IMR-90 (cell line): ENCODE data around the gene CCL11. TPM values are rescaled to one million over a fixed set of nuclear protein-coding genes. Genes with fewer than 3 reads are reported as not detected.

Source experiments
- ATAC-seq: fragments of 200-7000 bp; cut with Tn5 transposase; 2 replicates; pipeline ENCODE4 v1.9.1; 2020; ENCODE audit warnings: low read depth, mild to moderate bottlenecking, moderate library complexity
- BruUV-seq: library from RNA; stranded (reverse); fragments of 400-500 nt; replicated peaks from 2 replicates; lab custom pipeline; 2021; lab: Mats Ljungman, UMichigan
- CTCF ChIA-PET: fragments of 300-600 bp; formaldehyde crosslinking; extraction: SDS; loops from one replicate; lab custom pipeline; 2021; ENCODE audit warnings: antibody characterized with exemption; lab: Yijun Ruan, JAX
- POLR2A ChIA-PET: fragments of 300-600 bp; sonication (Branson Sonifier 250); formaldehyde crosslinking; loops from one replicate; lab custom pipeline; 2022; ENCODE audit warnings: antibody characterized with exemption; ENCODE audit not compliant: unreplicated experiment; lab: Charles Lee
- DNase-seq: peaks from one replicate; pipeline ENCODE4 v3.0.0; 2013
- H2AFZ ChIP-seq: replicated peaks from 2 replicates; pipeline ENCODE3; 2013; ENCODE audit warnings: low read length, mild to moderate bottlenecking; ENCODE audit not compliant: poor library complexity
- H2AK5ac ChIP-seq: 2 replicates; pipeline ENCODE4 v1.6.1; 2013; ENCODE audit warnings: low read depth, low read length, inconsistent platforms
- H2AK9ac ChIP-seq: replicated peaks from 2 replicates; pipeline ENCODE3; 2013; ENCODE audit warnings: mild to moderate bottlenecking, low read depth, low read length, moderate library complexity; ENCODE audit not compliant: poor library complexity
- H2BK120ac ChIP-seq: 2 replicates; pipeline ENCODE4 v1.6.1; 2013; ENCODE audit warnings: low read depth, low read length, inconsistent platforms
- H2BK15ac ChIP-seq: 3 replicates; pipeline ENCODE4 v1.6.1; 2013; ENCODE audit warnings: low read depth, low read length, inconsistent platforms
- H2BK20ac ChIP-seq: 2 replicates; pipeline ENCODE4 v1.6.1; 2013; ENCODE audit warnings: low read depth, mild to moderate bottlenecking, inconsistent platforms, low read length, moderate library complexity
- H2BK5ac ChIP-seq: 2 replicates; pipeline ENCODE4 v1.6.1; 2013; ENCODE audit warnings: mild to moderate bottlenecking, low read depth, low read length, inconsistent platforms; ENCODE audit not compliant: poor library complexity, severe bottlenecking
- H3K14ac ChIP-seq: replicated peaks from 2 replicates; pipeline ENCODE4 v1.6.1; 2013; ENCODE audit warnings: low read depth, low read length, inconsistent platforms
- H3K18ac ChIP-seq: 2 replicates; pipeline ENCODE4 v1.6.1; 2013; ENCODE audit warnings: low read depth, low read length, control low read depth
- H3K23ac ChIP-seq: 2 replicates; pipeline ENCODE4 v1.6.1; 2013; ENCODE audit warnings: low read depth, low read length, inconsistent platforms
- H3K27ac ChIP-seq: 2 replicates; pipeline ENCODE4 v1.5.1; 2013; ENCODE audit warnings: mild to moderate bottlenecking, control low read depth, low read length; ENCODE audit not compliant: insufficient read depth
- H3K27me3 ChIP-seq: 2 replicates; pipeline ENCODE4 v1.6.1; 2013; ENCODE audit warnings: low read length; ENCODE audit not compliant: control insufficient read depth, insufficient read depth
- H3K36me3 ChIP-seq: 2 replicates; pipeline ENCODE4 v1.6.1; 2013; ENCODE audit warnings: low read length, mixed read lengths; ENCODE audit not compliant: control insufficient read depth, insufficient read depth
- H3K4ac ChIP-seq: 2 replicates; pipeline ENCODE4 v1.6.1; 2013; ENCODE audit warnings: low read depth, low read length, inconsistent platforms
- H3K4me1 ChIP-seq: 2 replicates; pipeline ENCODE4 v1.6.1; 2013; ENCODE audit warnings: low read length, mixed read lengths; ENCODE audit not compliant: control insufficient read depth, insufficient read depth
- H3K4me2 ChIP-seq: 2 replicates; pipeline ENCODE4 v1.6.1; 2013; ENCODE audit warnings: low read depth, mild to moderate bottlenecking, control low read depth, low read length, moderate library complexity
- H3K4me3 ChIP-seq: 2 replicates; pipeline ENCODE4 v1.5.1; 2013; ENCODE audit warnings: low read depth, mild to moderate bottlenecking, control low read depth, low read length, moderate library complexity; ENCODE audit not compliant: insufficient read depth
- H3K56ac ChIP-seq: 2 replicates; pipeline ENCODE4 v1.6.1; 2013; ENCODE audit warnings: low read length, inconsistent platforms; ENCODE audit not compliant: insufficient read depth; ENCODE audit errors: extremely low read depth
- H3K79me1 ChIP-seq, 2 experiments: 2 replicates each; pipeline ENCODE4 v1.6.1; 2013; ENCODE audit warnings: low read length in 2 of 2, inconsistent platforms in 1 of 2, low read depth in 1 of 2
- H3K9ac ChIP-seq: 2 replicates; pipeline ENCODE4 v1.6.1; 2013; ENCODE audit warnings: low read depth, low read length, control low read depth
- H3K9me1 ChIP-seq: 2 replicates; pipeline ENCODE4 v1.6.1; 2013; ENCODE audit warnings: low read length, inconsistent platforms; ENCODE audit not compliant: insufficient read depth
- H3K9me3 ChIP-seq: 2 replicates; pipeline ENCODE4 v1.6.1; 2013; ENCODE audit warnings: low read length; ENCODE audit not compliant: control insufficient read depth, insufficient read depth
- H4K20me1 ChIP-seq: 2 replicates; pipeline ENCODE4 v1.6.1; 2013; ENCODE audit warnings: low read length, inconsistent platforms; ENCODE audit not compliant: insufficient read depth
- H4K5ac ChIP-seq: 2 replicates; pipeline ENCODE4 v1.6.1; 2013; ENCODE audit warnings: mild to moderate bottlenecking, low read depth, low read length, control low read depth
- H4K8ac ChIP-seq, 2 experiments: 2 replicates each; pipeline ENCODE4 v1.6.1; 2013; ENCODE audit warnings: low read depth in 2 of 2, low read length in 2 of 2, control low read depth in 1 of 2, inconsistent platforms in 1 of 2
- H4K91ac ChIP-seq: 2 replicates; pipeline ENCODE4 v1.6.1; 2013; ENCODE audit warnings: low read depth, low read length, inconsistent platforms; ENCODE audit not compliant: insufficient read depth
- BHLHE40 ChIP-seq: fragments of 150-350 bp; IDR thresholded peaks from 2 replicates; pipeline ENCODE4 v1.6.1; 2016; ENCODE audit warnings: mild to moderate bottlenecking, low read depth, low read length
- CEBPB ChIP-seq: IDR thresholded peaks from 2 replicates; pipeline ENCODE4 v1.6.1; 2012; ENCODE audit warnings: low read depth, low read length, improper control_type of control experiment
- CHD1 ChIP-seq: IDR thresholded peaks from 2 replicates; pipeline ENCODE4 v1.6.1; 2012; ENCODE audit warnings: low read depth, low read length, improper control_type of control experiment
- CTCF ChIP-seq: conservative IDR thresholded peaks from 2 replicates; pipeline ENCODE4 v1.5.1; 2012; ENCODE audit warnings: mild to moderate bottlenecking, low read depth, low read length, improper control_type of control experiment
- ELK1 ChIP-seq: fragments of 150-350 bp; IDR thresholded peaks from 2 replicates; pipeline ENCODE4 v1.6.1; 2016; ENCODE audit warnings: low read depth, mild to moderate bottlenecking, low read length, moderate library complexity, borderline replicate concordance
- MAZ ChIP-seq: IDR thresholded peaks from 2 replicates; pipeline ENCODE4 v1.6.1; 2012; ENCODE audit warnings: low read depth, mild to moderate bottlenecking, low read length, improper control_type of control experiment, moderate library complexity, borderline replicate concordance
- MXI1 ChIP-seq: IDR thresholded peaks from 2 replicates; pipeline ENCODE4 v1.6.1; 2012; ENCODE audit warnings: low read depth, mild to moderate bottlenecking, low read length, moderate library complexity, borderline replicate concordance
- NFE2L2 ChIP-seq: fragments of 150-350 bp; IDR thresholded peaks from 2 replicates; pipeline ENCODE4 v1.6.1; 2016; ENCODE audit warnings: low read depth, mild to moderate bottlenecking, low read length
- POLR2A ChIP-seq: IDR thresholded peaks from 2 replicates; pipeline ENCODE4 v1.6.1; 2012; ENCODE audit warnings: mild to moderate bottlenecking, low read depth, low read length
- RFX5 ChIP-seq: IDR thresholded peaks from 2 replicates; pipeline ENCODE4 v1.8.0; 2012; ENCODE audit warnings: low read depth, mild to moderate bottlenecking, low read length, moderate library complexity
- SMC3 ChIP-seq: fragments of 150-350 bp; IDR thresholded peaks from 2 replicates; pipeline ENCODE4 v1.6.1; 2016; ENCODE audit warnings: low read depth, mild to moderate bottlenecking, antibody characterized with exemption, low read length, moderate library complexity
- USF2 ChIP-seq: fragments of 150-350 bp; IDR thresholded peaks from 2 replicates; pipeline ENCODE4 v1.6.1; 2017; ENCODE audit warnings: mild to moderate bottlenecking, antibody characterized with exemption, low read length, low read depth
- WGBS, 2 experiments: methylation state at CpG; one replicate each; pipeline versions ENCODE4 v1.1.5 to v1.1.7; 2013; ENCODE audit warnings: missing lambda C conversion rate in 2 of 2; ENCODE audit not compliant: insufficient read length in 1 of 2; ENCODE audit errors: extremely low coverage in 2 of 2; 5-methylcytosine and 5-hydroxymethylcytosine counted together
- dilution Hi-C: fragments of 300-500 bp; cut with HindIII; formaldehyde crosslinking; loops from one replicate; pipeline ENCODE4 v1.14.3; 2018; ENCODE audit warnings: low sequenced_read_pairs; ENCODE audit not compliant: unreplicated experiment
- in situ Hi-C: fragments of 300-500 bp; cut with MboI; formaldehyde crosslinking; loops from 3 replicates; pipeline ENCODE4 v1.14.3; 2019; ENCODE audit warnings: low sequenced_read_pairs, inconsistent platforms, mixed read lengths
- intact Hi-C: fragments of 100-400 bp; cut with micrococcal nuclease; formaldehyde crosslinking; loops from 2 replicates; pipeline ENCODE4 v1.10.0; 2022
- polyA plus RNA-seq, 3 experiments: library from polyadenylated mRNA; depleted of rRNA; stranded (reverse); fragments of >200 nt; gene quantifications; 2 replicates each; pipeline ENCODE4 v1.2.3, GENCODE V29; 2012; ENCODE audit warnings: low replicate concordance in 1 of 3
- total RNA-seq: library from RNA; depleted of rRNA; stranded (reverse); fragments of >200 nt; gene quantifications from 2 replicates; pipeline ENCODE4 v1.2.3, GENCODE V29; 2012

Gene CCL11
- total and polyA plus RNA-seq, 2 of the 4 experiments (the other 2 are of a cell fraction): not detected

- Histone ChIP-seq H3K27me3 (no peaks in the 10 kb centered on the region), H3K14ac (no peak overlapping the region), H3K27ac (no peak overlapping the region), H2BK15ac (no peak overlapping the region), H2BK20ac (no peak overlapping the region), H2BK120ac (no peak overlapping the region), H3K4me3 (no peak overlapping the region), H2AK5ac (no peak overlapping the region), H4K20me1 (no peaks in the 10 kb centered on the region), H3K4me1 (peaks cover 4% of the 10 kb centered on the region; the same call in 1 of the 2 replicates), H3K4me2 (no peak overlapping the region), H3K79me1 (no peaks in the 10 kb centered on the region), H3K23ac (no peak overlapping the region), H2AFZ (no peak overlapping the region), H3K18ac (no peak overlapping the region), H3K4ac (no peak overlapping the region), H3K9me3 (no peaks in the 10 kb centered on the region), H3K9me1 (no peaks in the 10 kb centered on the region), H3K36me3 (no peaks in the 10 kb centered on the region), H3K56ac (no peak overlapping the region), H4K5ac (no peak overlapping the region), H2AK9ac (no peak overlapping the region), H2BK5ac (no peak overlapping the region), H4K91ac (no peak overlapping the region), H4K8ac (no peak overlapping the region), H3K9ac (no peak overlapping the region)
- TF ChIP-seq CTCF (no peak), BHLHE40 (no peak), POLR2A (no peak), USF2 (no peak), ELK1 (no peak), MAZ (no peak), RFX5 (no peak), SMC3 (no peak), CHD1 (no peak), NFE2L2 (no peak), CEBPB (no peak), MXI1 (no peak)
- no TSS peak for BruUV-seq
- intact Hi-C loops (no loop called here), dilution Hi-C loops (no loop called here), in situ Hi-C loops (no loop called here)
- DNase-seq: no peak
- no peak for ATAC-seq
- POLR2A ChIA-PET: no interaction called here
- no CpG with 5 or more reads among the region's 8 CpGs for WGBS, 2 experiments
- CTCF ChIA-PET: no interaction called here
Measured at GRCh38 chr17:34242587-34243363, 42.8 kb upstream of the CCL11 start.
